Measurements from ENCODE around the gene KCNG3. TPM values are rescaled to one million over a fixed set of nuclear protein-coding genes. Genes with fewer than 3 reads are reported as not detected.

KCNG3 gene
- total and polyA plus RNA-seq, 2 of the 13 experiments (the other 11 are each of a cell fraction or from before 2014, with no cell fraction given), result 2.8 to 4.8 TPM

- TF ChIP-seq CEBPB (IDR thresholded peaks at IDR 0.05; ENCODE audit: borderline replicate concordance, low read depth, low read length) (peak; percentile 73), ZNF276 (CRISPR knock-in tag; IDR thresholded peaks at IDR 0.05; ENCODE audit: low read depth) (no peak), SMAD9 (CRISPR knock-in tag; IDR thresholded peaks at IDR 0.05) (no peak), NR3C1 (CRISPR knock-in tag; IDR thresholded peaks at IDR 0.05) (no peak), FOXO1 (CRISPR knock-in tag; IDR thresholded peaks at IDR 0.05) (no peak), ZBTB33 (CRISPR knock-in tag; IDR thresholded peaks at IDR 0.05) (no peak), MATR3 (CRISPR knock-in tag; IDR thresholded peaks at IDR 0.05) (no peak), RORA (CRISPR knock-in tag; IDR thresholded peaks at IDR 0.05) (no peak), SRY (CRISPR knock-in tag; IDR thresholded peaks at IDR 0.05) (no peak), ZNF234 (CRISPR knock-in tag; conservative IDR thresholded peaks at IDR 0.05) (no peak), CEBPG (CRISPR knock-in tag; IDR thresholded peaks at IDR 0.05) (peak; percentile 69), KAT8 (CRISPR knock-in tag; IDR thresholded peaks at IDR 0.05) (0 out of 2 replicates have a peak, but pooled peaks have one; percentile 11)
These were observed 1.8 kb upstream of the KCNG3 start (continued) for GRCh38 chr2:42495611-42496010.
